ENCODE results near the gene FBXO7. TPM values are rescaled to one million over a fixed set of nuclear protein-coding genes. Genes with fewer than 3 reads are reported as not detected.
A peak's percentile ranks its signal among the peaks of the same experiment; 100 is the strongest.

Gene FBXO7
- total and polyA plus RNA-seq, 9 of the 15 experiments (the other 6 are each of a cell fraction or from before 2014, with no cell fraction given) = 34.0 to 162 (median 85.2) TPM

DNA sequence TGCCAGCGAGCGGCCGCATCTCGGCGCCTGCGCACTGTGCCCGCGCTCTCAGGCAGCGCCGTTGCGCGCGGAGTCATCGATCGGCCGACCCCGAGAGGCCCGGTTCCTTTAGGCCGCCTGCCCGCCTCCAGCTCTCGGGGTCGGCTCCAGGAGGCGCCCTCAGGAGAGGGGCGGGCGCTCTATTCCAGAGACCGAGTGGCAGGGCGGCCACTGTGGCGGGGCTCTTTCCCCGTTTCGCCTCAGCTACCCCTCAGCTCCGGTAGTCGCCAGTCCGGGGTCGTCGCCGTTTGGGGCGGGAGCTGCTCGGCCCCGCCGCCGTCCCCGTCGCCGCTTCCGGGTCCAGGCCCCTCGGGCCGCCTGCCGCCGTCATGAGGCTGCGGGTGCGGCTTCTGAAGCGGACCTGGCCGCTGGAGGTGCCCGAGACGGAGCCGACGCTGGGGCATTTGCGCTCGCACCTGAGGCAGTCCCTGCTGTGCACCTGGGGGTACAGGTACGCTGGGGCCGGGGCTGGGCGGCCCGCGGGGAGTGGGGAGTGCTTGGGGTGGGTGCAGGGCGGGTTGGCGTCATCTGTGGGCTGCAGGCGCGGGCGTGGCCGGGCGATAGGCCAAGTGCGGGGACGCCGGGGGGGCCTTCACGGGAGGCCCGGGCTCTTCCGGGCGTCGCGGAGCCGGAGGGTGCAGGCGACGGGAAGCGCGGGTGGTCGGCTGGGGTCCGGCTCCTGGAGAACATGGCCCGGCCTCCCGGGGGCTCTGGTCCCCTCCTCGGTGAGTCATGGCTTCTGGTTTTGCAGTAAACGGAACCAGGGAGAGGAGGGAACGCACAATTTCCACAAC, at the start of gene FBXO7 (continued):
- TF ChIP-seq, protein P1, sequence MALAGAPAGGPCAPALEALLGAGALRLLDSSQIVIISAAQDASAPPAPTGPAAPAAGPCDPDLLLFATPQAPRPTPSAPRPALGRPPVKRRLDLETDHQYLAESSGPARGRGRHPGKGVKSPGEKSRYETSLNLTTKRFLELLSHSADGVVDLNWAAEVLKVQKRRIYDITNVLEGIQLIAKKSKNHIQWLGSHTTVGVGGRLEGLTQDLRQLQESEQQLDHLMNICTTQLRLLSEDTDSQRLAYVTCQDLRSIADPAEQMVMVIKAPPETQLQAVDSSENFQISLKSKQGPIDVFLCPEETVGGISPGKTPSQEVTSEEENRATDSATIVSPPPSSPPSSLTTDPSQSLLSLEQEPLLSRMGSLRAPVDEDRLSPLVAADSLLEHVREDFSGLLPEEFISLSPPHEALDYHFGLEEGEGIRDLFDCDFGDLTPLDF (CRISPR knock-in tag; IDR thresholded peaks at IDR 0.05) = peak; percentile 40; the same call in 1 of the 2 replicates
- TF ChIP-seq ATF1 (CRISPR knock-in tag; IDR thresholded peaks at IDR 0.05) = no peak
- peak; percentile 83 for TF ChIP-seq ATF1 (tag; IDR thresholded peaks at IDR 0.05)
- no peak for TF ChIP-seq PCBP2 (IDR thresholded peaks at IDR 0.05; ENCODE audit: low read depth, low read length, poor library complexity, severe bottlenecking)
- TF ChIP-seq MIER1 (IDR thresholded peaks at IDR 0.05; ENCODE audit: low read depth) = no peak

DNA sequence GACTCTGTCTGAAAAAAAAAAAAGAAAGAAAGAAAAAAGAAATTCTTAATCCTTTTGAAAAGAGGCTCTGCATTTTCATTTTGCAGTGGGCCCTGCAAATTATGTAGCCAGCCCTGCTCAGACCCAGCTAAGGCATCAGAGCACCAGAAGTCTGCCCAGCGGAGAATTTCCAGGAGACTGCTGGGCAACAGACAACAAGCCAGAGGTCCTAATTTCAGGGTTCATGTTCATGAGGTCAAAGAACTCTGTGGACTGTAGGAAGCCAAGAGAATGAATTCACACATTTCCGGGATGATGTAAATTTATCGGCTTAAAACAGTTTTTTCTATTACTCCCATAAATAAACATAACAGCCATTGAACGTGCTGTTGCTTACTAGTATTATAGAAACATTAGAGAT, 47.7 kb upstream of the FBXO7 start:
- POLR2A ChIA-PET = no interaction called here
- intact Hi-C loops (cut with micrococcal nuclease) = no loop called here
- in situ Hi-C loops (cut with MboI) = no loop called here
- no peaks in the 10 kb centered on the region for H3K4me1 ChIP-seq (replicated peaks in 1 of 2; ENCODE audit: control insufficient read depth in 2 of 2, insufficient read depth in 2 of 2, low read length in 2 of 2)
- H3K27ac ChIP-seq (ENCODE audit: extremely low read depth, low read depth, low read length) = no peak overlapping the region
- no peaks in the 10 kb centered on the region for H3K36me3 ChIP-seq (ENCODE audit: control insufficient read depth, insufficient read depth, low read length)
- no peaks in the 10 kb centered on the region for H3K79me2 ChIP-seq (ENCODE audit: control insufficient read depth, insufficient read depth, low read length)
- H3K4me2 ChIP-seq (ENCODE audit: insufficient read depth, low read length) = no peak overlapping the region
- WGBS (ENCODE audit: insufficient coverage, low coverage, missing lambda C conversion rate) = 17% methylated on average over 4 of the region's 4 CpGs
- peaks cover 4 to 9% of the 10 kb centered on the region in 2 experiments; a peak in 3 of 5 replicates for H3K27me3 ChIP-seq (ENCODE audit: control insufficient read depth in 2 of 2, insufficient read depth in 2 of 2, low read length in 2 of 2)
- ATAC-seq (no peak), FAIRE-seq (no peak), DNase-seq (ENCODE audit: extremely low read depth in 1 of 4, low spot score in 3 of 4) (no peak)
- CTCF ChIA-PET (ENCODE audit: low intra/inter-chr PET ratio) = no interaction called here
- no peak overlapping the region for H3K9ac ChIP-seq (ENCODE audit: insufficient read depth in 1 of 2, low read depth in 2 of 2, low read length in 2 of 2)
- BruUV-seq (replicated peaks) = no TSS peak
- no peak overlapping the region for H3K4me3 ChIP-seq
- TF ChIP-seq SMC3 (conservative IDR thresholded peaks at IDR 0.05; ENCODE audit: insufficient read depth, low read depth, low read length) (no peak), CBFA2T2 (conservative IDR thresholded peaks at IDR 0.05) (no peak), SAFB2 (IDR thresholded peaks at IDR 0.05; ENCODE audit: borderline replicate concordance, low read depth, low read length, severe bottlenecking) (no peak), BMI1 (IDR thresholded peaks at IDR 0.05; ENCODE audit: low read length) (no peak)
- TF ChIP-seq, protein P2, sequence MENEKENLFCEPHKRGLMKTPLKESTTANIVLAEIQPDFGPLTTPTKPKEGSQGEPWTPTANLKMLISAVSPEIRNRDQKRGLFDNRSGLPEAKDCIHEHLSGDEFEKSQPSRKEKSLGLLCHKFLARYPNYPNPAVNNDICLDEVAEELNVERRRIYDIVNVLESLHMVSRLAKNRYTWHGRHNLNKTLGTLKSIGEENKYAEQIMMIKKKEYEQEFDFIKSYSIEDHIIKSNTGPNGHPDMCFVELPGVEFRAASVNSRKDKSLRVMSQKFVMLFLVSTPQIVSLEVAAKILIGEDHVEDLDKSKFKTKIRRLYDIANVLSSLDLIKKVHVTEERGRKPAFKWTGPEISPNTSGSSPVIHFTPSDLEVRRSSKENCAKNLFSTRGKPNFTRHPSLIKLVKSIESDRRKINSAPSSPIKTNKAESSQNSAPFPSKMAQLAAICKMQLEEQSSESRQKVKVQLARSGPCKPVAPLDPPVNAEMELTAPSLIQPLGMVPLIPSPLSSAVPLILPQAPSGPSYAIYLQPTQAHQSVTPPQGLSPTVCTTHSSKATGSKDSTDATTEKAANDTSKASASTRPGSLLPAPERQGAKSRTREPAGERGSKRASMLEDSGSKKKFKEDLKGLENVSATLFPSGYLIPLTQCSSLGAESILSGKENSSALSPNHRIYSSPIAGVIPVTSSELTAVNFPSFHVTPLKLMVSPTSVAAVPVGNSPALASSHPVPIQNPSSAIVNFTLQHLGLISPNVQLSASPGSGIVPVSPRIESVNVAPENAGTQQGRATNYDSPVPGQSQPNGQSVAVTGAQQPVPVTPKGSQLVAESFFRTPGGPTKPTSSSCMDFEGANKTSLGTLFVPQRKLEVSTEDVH (IDR thresholded peaks at IDR 0.05; ENCODE audit: low read depth, partially characterized antibody) = no peak
- H3K9me3 ChIP-seq (replicated peaks; ENCODE audit: control insufficient read depth, insufficient read depth, low read depth, low read length) = no peaks in the 10 kb centered on the region
- H3K9me1 ChIP-seq (ENCODE audit: control insufficient read depth, insufficient read depth, low read length) = no peaks in the 10 kb centered on the region
- no peak overlapping the region for H2AFZ ChIP-seq (ENCODE audit: low read depth, low read length)
- no peaks in the 10 kb centered on the region for H4K20me1 ChIP-seq (replicated peaks; ENCODE audit: control insufficient read depth, insufficient read depth, low read length)
